Activated CD4-positive, alpha-beta T cell treated with anti-CD3 and anti-CD28 coated beads for 4 hours (primary cell): ENCODE measurements around the gene TXN2.
A peak's percentile ranks its signal among the peaks of the same experiment; 100 is the strongest.
"Not testable (repeated sequence)": the region's sequence is repeated elsewhere in the genome, so short reads cannot be mapped to it uniquely, and the experiment has no call there.

Experiments used
- DNase-seq, 2 donors: peaks; one replicate each; pipeline ENCODE4 v3.0.0-alpha.2; 2020

Gene TXN2

GRCh38 chr22:36454916-36455570, 26.4 kb downstream of the TXN2 start:
- peak; percentile 95 to 97 for DNase-seq

- DNase-seq: no peak
Measured at GRCh38 chr22:36453855-36454378, 27.5 kb downstream of the TXN2 start.

- DNase-seq: not testable (repeated sequence)
Measured at GRCh38 chr22:36452978-36453607, 28.3 kb downstream of the TXN2 start.

- DNase-seq: peak; percentile 28 to 41
Measured at GRCh38 chr22:36452250-36452977, 29.0 kb downstream of the TXN2 start.

- not testable (repeated sequence) for DNase-seq
Measured at GRCh38 chr22:36450923-36451322, 30.5 kb downstream of the TXN2 start.

GRCh38 chr22:36449596-36450175, 31.8 kb downstream of the TXN2 start:
- DNase-seq: no peak

GRCh38 chr22:36447632-36448031, 33.8 kb downstream of the TXN2 start:
- no peak for DNase-seq

- DNase-seq: no peak
Measured at GRCh38 chr22:36445158-36445668, 36.2 kb downstream of the TXN2 start.

GRCh38 chr22:36443198-36443770, 38.2 kb downstream of the TXN2 start:
- DNase-seq: no peak

GRCh38 chr22:36442506-36443197, 38.8 kb downstream of the TXN2 start:
- no peak for DNase-seq

GRCh38 chr22:36440429-36441002, 40.9 kb downstream of the TXN2 start:
- no peak for DNase-seq

GRCh38 chr22:36439481-36440271, 41.8 kb downstream of the TXN2 start:
- DNase-seq: peak; percentile 35 to 46

- DNase-seq: peak; percentile 65 to 74
Measured at GRCh38 chr22:36435516-36436415, 45.7 kb downstream of the TXN2 start.

GRCh38 chr22:36433318-36434231, 47.9 kb downstream of the TXN2 start:
- DNase-seq: no peak

- DNase-seq: no peak
Measured at GRCh38 chr22:36432592-36433317, 48.7 kb downstream of the TXN2 start.

GRCh38 chr22:36431977-36432376, 49.5 kb downstream of the TXN2 start:
- no peak for DNase-seq

GRCh38 chr22:36430863-36431262, 50.6 kb downstream of the TXN2 start:
- DNase-seq: no peak

GRCh38 chr22:36427952-36428351, 53.5 kb downstream of the TXN2 start:
- not testable (repeated sequence) for DNase-seq
